G401 (cell line): Measurements from ENCODE around the gene KIAA1328. TPM values are rescaled to one million over a fixed set of nuclear protein-coding genes. Genes with fewer than 3 reads are reported as not detected.
A peak's percentile ranks its signal among the peaks of the same experiment; 100 is the strongest.

ENCODE experiments used
- DNase-seq: peaks from one replicate; pipeline ENCODE4 v3.0.0-alpha.2; 2015; ENCODE audit warnings: low spot score
- in situ Hi-C: cut with HindIII; loops from 2 replicates; pipeline ENCODE4 v1.10.0; 2016; ENCODE audit warnings: low sequenced_read_pairs, mixed read lengths
- total RNA-seq: library from RNA; depleted of rRNA; stranded (reverse); fragments of >200 nt; shearing (Covaris generic); gene quantifications from 2 replicates; pipeline ENCODE4 v1.2.3, GENCODE V29; 2014

Gene KIAA1328
- total RNA-seq, 1 experiment from 2014 or later: 3.8 TPM

GRCh38 chr18:36917907-36918306 lies 89.0 kb downstream of the KIAA1328 start:
- DNase-seq: no peak
- in situ Hi-C loops: no loop called here

GRCh38 chr18:36929601-36930000 lies 100.7 kb downstream of the KIAA1328 start:
- no peak for DNase-seq
- in situ Hi-C loops: no loop called here

GRCh38 chr18:36931106-36931505 lies 102.2 kb downstream of the KIAA1328 start:
- DNase-seq: peak; percentile 53
- in situ Hi-C loops: no loop called here

GRCh38 chr18:36933552-36933951 lies 104.6 kb downstream of the KIAA1328 start:
- DNase-seq: no peak
- in situ Hi-C loops: no loop called here

- in situ Hi-C loops: no loop called here
- no peak for DNase-seq
Observed at GRCh38 chr18:36934884-36935283, 106.0 kb downstream of the KIAA1328 start.

- in situ Hi-C loops: no loop called here
- no peak for DNase-seq
Observed at GRCh38 chr18:36942264-36942663, 113.3 kb downstream of the KIAA1328 start.

GRCh38 chr18:36947820-36948348 lies 119.0 kb downstream of the KIAA1328 start:
- no peak for DNase-seq
- in situ Hi-C loops: no loop called here

- DNase-seq: no peak
- in situ Hi-C loops: no loop called here
Observed at GRCh38 chr18:36950282-36950681, 121.4 kb downstream of the KIAA1328 start.

- in situ Hi-C loops: no loop called here
- DNase-seq: no peak
Observed at GRCh38 chr18:36950960-36951359, 122.0 kb downstream of the KIAA1328 start.

- no peak for DNase-seq
- in situ Hi-C loops: no loop called here
Observed at GRCh38 chr18:36953047-36953446, 124.1 kb downstream of the KIAA1328 start.

GRCh38 chr18:36960038-36960437 lies 131.1 kb downstream of the KIAA1328 start:
- in situ Hi-C loops: no loop called here
- no peak for DNase-seq

GRCh38 chr18:36963464-36963863 lies 134.5 kb downstream of the KIAA1328 start:
- no peak for DNase-seq
- in situ Hi-C loops: no loop called here

GRCh38 chr18:36974686-36975085 lies 145.8 kb downstream of the KIAA1328 start:
- DNase-seq: peak; percentile 64
- in situ Hi-C loops: no loop called here

- no peak for DNase-seq
- in situ Hi-C loops: no loop called here
Observed at GRCh38 chr18:36977121-36977520, 148.2 kb downstream of the KIAA1328 start.

- in situ Hi-C loops: no loop called here
- no peak for DNase-seq
Observed at GRCh38 chr18:36993068-36993467, 164.1 kb downstream of the KIAA1328 start.

GRCh38 chr18:37006742-37007141 lies 177.8 kb downstream of the KIAA1328 start:
- in situ Hi-C loops: no loop called here
- no peak for DNase-seq

GRCh38 chr18:37012452-37012851 lies 183.5 kb downstream of the KIAA1328 start:
- in situ Hi-C loops: no loop called here
- DNase-seq: no peak

GRCh38 chr18:37019157-37019827 lies 190.4 kb downstream of the KIAA1328 start:
- DNase-seq: no peak
- in situ Hi-C loops: no loop called here

GRCh38 chr18:37033419-37033818 lies 204.5 kb downstream of the KIAA1328 start:
- DNase-seq: no peak
- in situ Hi-C loops: no loop called here

GRCh38 chr18:37042381-37042780 lies 213.5 kb downstream of the KIAA1328 start:
- in situ Hi-C loops: no loop called here
- DNase-seq: no peak

GRCh38 chr18:37055137-37055802 lies 226.3 kb downstream of the KIAA1328 start:
- no peak for DNase-seq
- in situ Hi-C loops: no loop called here
